Urothelium cell line (cell line): Measurements from ENCODE around the gene ATF2.
"Not testable (repeated sequence)": the region's sequence is repeated elsewhere in the genome, so short reads cannot be mapped to it uniquely, and the experiment has no call there.

Source experiments
- DNase-seq: peaks from one replicate; pipeline ENCODE4 v3.0.0; 2011; ENCODE audit warnings: low spot score, mixed read lengths
- FAIRE-seq: peaks from 2 replicates; lab custom pipeline; 2011; peaks lifted over from hg19 to GRCh38; lab: Jason Lieb, UNC

Gene ATF2

DNA sequence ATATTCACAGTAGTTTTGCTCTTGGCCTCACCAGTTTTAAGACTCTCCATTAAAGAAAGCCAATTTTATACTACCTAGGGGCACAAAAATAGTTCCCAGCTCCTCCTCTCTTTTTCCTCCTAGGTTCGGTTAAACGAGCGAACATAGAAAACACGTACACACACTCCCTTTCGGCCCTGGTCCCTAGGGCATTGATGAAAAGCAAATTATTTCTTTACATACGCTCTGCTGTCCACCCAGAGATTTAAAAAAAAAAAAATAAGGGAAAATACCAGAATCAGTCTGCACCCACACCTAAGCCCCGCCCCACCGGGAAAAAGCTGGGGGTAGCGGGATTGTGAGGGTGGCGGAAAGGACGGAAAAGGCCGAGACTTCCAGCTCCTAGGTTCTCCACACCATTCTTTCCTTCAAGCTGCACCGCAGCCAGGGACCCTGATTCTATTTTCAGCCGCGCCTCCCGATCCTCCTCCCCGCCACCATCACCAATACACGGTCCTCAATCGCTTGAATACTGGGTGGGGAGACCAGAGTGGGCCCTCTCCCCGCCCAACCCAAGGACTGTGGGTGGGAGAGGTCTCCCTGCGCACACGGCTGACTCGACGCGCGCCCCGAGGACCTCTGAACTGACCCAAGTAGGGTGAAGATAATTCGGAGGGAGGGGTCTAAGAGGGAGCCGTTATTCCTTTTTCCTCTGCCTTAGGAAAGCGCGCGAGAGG, 769 bp downstream of the ATF2 start:
- FAIRE-seq: no peak

DNA sequence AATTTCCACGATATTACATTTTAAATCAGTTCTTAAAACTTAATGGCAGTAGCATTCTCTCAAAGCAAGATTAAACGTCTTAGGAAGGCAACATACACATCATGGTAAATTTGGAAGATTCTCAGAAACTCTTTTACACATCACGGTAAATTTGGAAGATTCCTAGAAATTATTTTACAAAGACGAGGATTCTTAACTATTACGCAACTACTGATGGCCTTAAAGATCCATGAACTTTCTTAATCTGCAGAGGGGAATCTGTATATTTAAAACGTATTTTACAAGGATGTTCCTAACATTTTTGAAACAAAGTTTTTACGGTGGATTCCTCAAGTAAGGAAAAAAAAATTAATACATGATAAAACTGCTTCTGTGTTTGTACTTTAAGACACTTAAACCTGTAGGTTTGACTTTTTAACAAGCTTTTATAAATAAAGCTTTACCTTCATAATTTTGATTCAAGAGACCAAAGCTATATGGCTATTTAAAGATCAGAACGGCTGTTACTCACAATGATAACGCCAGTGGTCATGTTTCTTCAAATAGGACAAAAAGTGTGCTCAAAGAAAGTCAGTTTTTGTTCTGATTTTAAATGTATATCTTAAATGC, 1.7 kb downstream of the ATF2 start:
- FAIRE-seq (no peak), DNase-seq (no peak)

More for the DNA sequence above, 769 bp downstream of the ATF2 start:
- peak; percentile 38 for DNase-seq

GRCh38 chr2:175164235-175164634, 3.8 kb downstream of the ATF2 start:
- no peak for FAIRE-seq
- no peak for DNase-seq

GRCh38 chr2:175158894-175159293, 9.1 kb downstream of the ATF2 start:
- FAIRE-seq: no peak
- DNase-seq: no peak

- DNase-seq (no peak), FAIRE-seq (no peak)
Observed at GRCh38 chr2:175156534-175156933, 11.5 kb downstream of the ATF2 start.

GRCh38 chr2:175154661-175155082, 13.3 kb downstream of the ATF2 start:
- peak; percentile 58 for FAIRE-seq

GRCh38 chr2:175152242-175152641, 15.8 kb downstream of the ATF2 start:
- FAIRE-seq (no peak), DNase-seq (no peak)

More at GRCh38 chr2:175154661-175155082, 13.3 kb downstream of the ATF2 start:
- DNase-seq: peak; percentile 5

GRCh38 chr2:175151791-175152190, 16.2 kb downstream of the ATF2 start:
- DNase-seq (no peak), FAIRE-seq (no peak)

GRCh38 chr2:175147186-175147585, 20.8 kb downstream of the ATF2 start:
- FAIRE-seq: no peak
- no peak for DNase-seq

GRCh38 chr2:175143678-175144077, 24.3 kb downstream of the ATF2 start:
- DNase-seq (no peak), FAIRE-seq (no peak)

- DNase-seq (no peak), FAIRE-seq (no peak)
Observed at GRCh38 chr2:175143191-175143590, 24.8 kb downstream of the ATF2 start.

- no peak for FAIRE-seq
- no peak for DNase-seq
Observed at GRCh38 chr2:175140332-175140731, 27.7 kb downstream of the ATF2 start.

- FAIRE-seq (no peak), DNase-seq (no peak)
Observed at GRCh38 chr2:175137793-175138192, 30.2 kb downstream of the ATF2 start.

GRCh38 chr2:175136334-175137215, 31.4 kb downstream of the ATF2 start:
- FAIRE-seq (no peak), DNase-seq (no peak)

DNA sequence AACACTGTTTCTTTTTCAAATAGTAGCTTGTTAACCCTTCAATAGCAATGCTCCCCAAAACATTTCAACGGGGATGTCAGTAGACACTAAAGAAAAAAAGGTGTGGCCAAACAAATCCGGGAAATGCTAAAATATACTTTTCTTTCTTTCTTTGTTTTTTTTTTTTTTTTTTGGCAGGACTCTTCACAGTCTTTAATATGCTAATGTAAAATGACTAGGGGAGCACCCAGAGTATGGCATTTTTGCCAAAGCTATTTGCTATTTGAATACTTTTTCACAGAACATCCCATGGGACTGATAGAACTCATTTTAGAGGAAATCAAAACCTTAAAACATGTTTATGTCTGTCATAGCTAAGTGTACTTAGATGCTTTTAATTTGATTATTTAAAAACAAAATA, 32.1 kb downstream of the ATF2 start:
- FAIRE-seq (no peak), DNase-seq (no peak)

- FAIRE-seq (no peak), DNase-seq (no peak)
Observed at GRCh38 chr2:175135177-175135576, 32.8 kb downstream of the ATF2 start.

GRCh38 chr2:175131252-175131651, 36.8 kb downstream of the ATF2 start:
- FAIRE-seq: no peak
- DNase-seq: no peak

- DNase-seq: no peak
- FAIRE-seq: no peak
Observed at GRCh38 chr2:175126661-175127060, 41.3 kb downstream of the ATF2 start.

- no peak for FAIRE-seq
- DNase-seq: no peak
Observed at GRCh38 chr2:175123254-175123653, 44.7 kb downstream of the ATF2 start.

DNA sequence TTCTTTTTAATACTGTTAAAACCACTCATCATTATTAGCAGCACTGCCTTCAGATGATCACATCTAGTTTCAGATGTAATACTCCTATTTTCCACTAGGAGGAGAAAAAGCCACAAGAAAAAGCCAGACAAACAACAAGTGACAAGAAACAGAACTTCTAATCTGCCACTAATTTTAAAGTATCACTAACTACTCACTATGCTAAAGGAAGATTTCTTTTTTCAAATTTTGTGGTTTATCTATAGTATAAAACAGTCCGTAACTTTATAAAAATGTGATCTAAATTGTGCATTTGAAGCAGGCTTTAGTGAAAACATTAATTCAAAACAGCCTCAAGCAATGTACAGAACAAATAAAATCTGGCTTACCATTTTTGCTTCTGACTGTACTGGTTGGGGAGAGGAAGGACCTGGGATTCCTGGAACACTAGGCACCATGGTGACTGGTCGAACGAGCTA, 56.8 kb downstream of the ATF2 start:
- FAIRE-seq (no peak), DNase-seq (peak; percentile 27)

DNA sequence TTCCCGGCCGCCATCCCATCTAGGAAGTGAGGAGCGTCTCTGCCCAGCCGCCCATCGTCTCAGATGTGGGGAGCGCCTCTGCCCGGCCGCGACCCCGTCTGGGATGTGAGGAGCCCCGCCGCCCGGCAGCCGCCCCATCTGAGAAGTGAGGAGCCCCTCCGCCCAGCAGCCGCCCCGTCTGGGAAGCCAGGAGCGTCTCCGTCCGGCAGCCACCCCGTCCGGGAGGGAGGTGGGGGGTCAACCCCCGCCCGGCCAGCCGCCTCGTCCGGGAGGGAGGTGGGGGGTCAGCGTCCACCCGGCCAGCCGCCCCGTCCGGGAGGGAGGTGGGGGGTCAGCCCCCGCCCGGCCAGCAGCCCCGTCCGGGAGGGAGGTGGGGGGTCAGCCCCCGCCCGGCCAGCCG, 59.9 kb downstream of the ATF2 start:
- not testable (repeated sequence) for FAIRE-seq, DNase-seq
